Activated CD4-positive, alpha-beta T cell treated with anti-CD3 and anti-CD28 coated beads, Interleukin-2, amount 10 ng/mL, durations not matched to agents 24 days and 14 days (primary cell): ENCODE measurements around the gene TREM2. TPM values are rescaled to one million over a fixed set of nuclear protein-coding genes. Genes with fewer than 3 reads are reported as not detected.
"Not testable (repeated sequence)": the region's sequence is repeated elsewhere in the genome, so short reads cannot be mapped to it uniquely, and the experiment has no call there.

Experiments used
- DNase-seq: peaks from one replicate; pipeline ENCODE4 v3.0.0; 2022
- H3K27ac Mint-ChIP-seq: one replicate; pipeline ENCODE4 v1.8.0; 2022; ENCODE audit warnings: mild to moderate bottlenecking, mixed read lengths
- H3K27me3 Mint-ChIP-seq: one replicate; pipeline ENCODE4 v1.8.0; 2022; ENCODE audit warnings: mixed read lengths
- H3K36me3 Mint-ChIP-seq: one replicate; pipeline ENCODE4 v1.8.0; 2022; ENCODE audit warnings: low read depth, mild to moderate bottlenecking, mixed read lengths
- H3K4me1 Mint-ChIP-seq: one replicate; pipeline ENCODE4 v1.8.0; 2021; ENCODE audit warnings: mixed read lengths
- H3K4me3 Mint-ChIP-seq: one replicate; pipeline ENCODE4 v1.8.0; 2022; ENCODE audit warnings: mild to moderate bottlenecking, moderate library complexity, mixed read lengths
- H3K9me3 Mint-ChIP-seq: one replicate; pipeline ENCODE4 v1.8.0; 2021; ENCODE audit warnings: mixed read lengths
- intact Hi-C: fragments of 100-400 bp; cut with micrococcal nuclease; formaldehyde crosslinking; loops from one replicate; pipeline ENCODE4 v1.15.1; 2023
- total RNA-seq: library from RNA; stranded (reverse); gene quantifications from 2 replicates; pipeline ENCODE4 v1.2.3, GENCODE V29; 2022

The TREM2 gene
- total RNA-seq, 1 donor from 2014 or later: not detected

DNA sequence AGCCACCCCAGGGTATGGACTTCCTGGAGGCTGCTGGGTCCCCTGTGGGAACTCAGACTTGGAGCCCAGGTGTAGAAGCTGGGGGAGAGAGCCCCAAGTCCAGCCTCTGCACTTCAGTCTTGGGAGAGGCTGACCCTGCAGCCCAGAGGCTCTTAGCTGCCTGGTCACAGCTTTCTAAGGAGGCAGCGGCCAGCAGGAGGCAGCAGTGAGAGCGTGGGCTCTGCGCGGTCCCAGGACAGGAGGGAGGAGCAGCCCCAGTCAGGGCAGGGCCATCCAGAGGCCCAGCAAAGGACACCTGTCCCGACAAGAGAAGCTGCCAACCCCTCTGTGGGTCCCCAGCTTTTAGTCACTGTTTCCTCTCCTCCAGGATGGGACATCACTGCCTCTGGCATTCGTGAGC is 28.7 kb upstream of the TREM2 start:
- H3K9me3 Mint-ChIP-seq: no peaks in the 10 kb centered on the region
- peak; percentile 75 for DNase-seq
- intact Hi-C loops: no loop called here
- H3K27me3 Mint-ChIP-seq: no peaks in the 10 kb centered on the region
- no peak overlapping the region for H3K4me3 Mint-ChIP-seq
- peaks cover 40% of the 10 kb centered on the region for H3K36me3 Mint-ChIP-seq
- peak overlapping the region; percentile 10 for H3K27ac Mint-ChIP-seq
- peaks cover 29% of the 10 kb centered on the region for H3K4me1 Mint-ChIP-seq

DNA sequence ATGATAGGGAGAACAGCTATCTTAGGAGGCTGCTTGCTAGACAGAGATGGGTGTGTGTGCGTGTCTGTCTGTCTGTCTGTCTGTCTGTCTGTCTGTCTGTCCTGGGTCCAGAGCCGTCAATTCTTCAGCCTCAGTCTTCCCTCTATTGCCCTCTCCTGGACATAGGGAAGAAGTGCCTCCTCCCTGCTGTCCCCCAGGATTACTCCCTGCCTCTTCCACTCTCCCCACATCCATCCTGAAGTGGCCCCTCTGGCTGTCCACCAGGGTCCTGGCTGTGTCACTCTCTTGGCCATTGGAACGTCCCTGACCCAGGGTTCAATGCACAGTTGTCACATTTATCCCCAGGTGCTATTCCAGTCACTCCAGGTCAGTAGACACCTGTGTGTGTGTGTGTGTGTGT is 27.9 kb upstream of the TREM2 start:
- H3K27ac Mint-ChIP-seq: no peak overlapping the region
- H3K4me1 Mint-ChIP-seq: peaks cover 34% of the 10 kb centered on the region
- H3K4me3 Mint-ChIP-seq: no peak overlapping the region
- H3K27me3 Mint-ChIP-seq: no peaks in the 10 kb centered on the region
- DNase-seq: peak; percentile 32
- no peaks in the 10 kb centered on the region for H3K9me3 Mint-ChIP-seq
- peaks cover 37% of the 10 kb centered on the region for H3K36me3 Mint-ChIP-seq
- intact Hi-C loops: no loop called here

DNA sequence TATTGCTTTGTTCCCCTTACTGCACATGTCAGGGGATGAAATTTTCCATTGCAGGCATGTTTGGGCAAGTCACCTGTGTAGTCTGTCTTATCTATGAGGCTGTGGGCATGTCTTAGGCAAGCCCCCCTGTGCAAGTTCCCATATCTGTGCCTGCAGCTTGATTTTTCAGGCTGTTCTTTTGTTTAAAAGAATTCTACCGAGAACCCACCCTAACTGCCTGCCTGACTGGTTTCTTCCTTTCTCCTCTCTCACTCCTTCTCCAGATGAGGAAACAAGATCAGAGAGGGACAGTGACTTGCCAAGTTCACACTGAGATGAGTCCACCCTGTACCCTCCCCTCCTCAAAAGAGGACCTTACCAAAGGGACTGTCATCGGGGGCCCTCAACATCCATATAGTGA is 27.1 kb upstream of the TREM2 start:
- peak; percentile 48 for DNase-seq
- Mint-ChIP-seq H3K36me3 (peaks cover 31% of the 10 kb centered on the region), H3K4me1 (peaks cover 36% of the 10 kb centered on the region), H3K9me3 (no peaks in the 10 kb centered on the region), H3K27ac (no peak overlapping the region), H3K4me3 (no peak overlapping the region), H3K27me3 (no peaks in the 10 kb centered on the region)
- intact Hi-C loops: no loop called here

DNA sequence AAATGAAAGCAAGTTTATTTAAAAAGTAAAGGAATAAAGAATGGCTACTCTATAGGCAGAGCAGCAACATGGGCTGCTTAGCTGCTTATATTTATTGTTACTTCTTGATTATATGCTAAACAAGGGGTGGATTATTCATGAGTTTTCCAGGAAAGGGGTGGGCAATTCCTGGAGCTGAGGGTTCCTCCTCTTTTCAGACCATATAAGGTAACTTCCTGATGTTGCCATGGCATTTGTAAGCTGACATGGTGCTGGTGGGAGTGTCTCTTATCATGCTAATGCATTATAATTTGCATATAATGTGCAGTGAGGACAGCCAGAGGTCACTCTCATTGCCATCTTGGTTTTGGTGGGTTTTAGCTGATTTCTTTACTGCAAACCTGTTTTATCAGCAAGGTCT is 26.1 kb upstream of the TREM2 start:
- intact Hi-C loops, H3K4me3 Mint-ChIP-seq, H3K27me3 Mint-ChIP-seq, H3K9me3 Mint-ChIP-seq, H3K27ac Mint-ChIP-seq: not testable (repeated sequence)
- DNase-seq: peak; percentile 61
- peaks cover 22% of the 10 kb centered on the region for H3K36me3 Mint-ChIP-seq
- H3K4me1 Mint-ChIP-seq: peaks cover 31% of the 10 kb centered on the region

DNA sequence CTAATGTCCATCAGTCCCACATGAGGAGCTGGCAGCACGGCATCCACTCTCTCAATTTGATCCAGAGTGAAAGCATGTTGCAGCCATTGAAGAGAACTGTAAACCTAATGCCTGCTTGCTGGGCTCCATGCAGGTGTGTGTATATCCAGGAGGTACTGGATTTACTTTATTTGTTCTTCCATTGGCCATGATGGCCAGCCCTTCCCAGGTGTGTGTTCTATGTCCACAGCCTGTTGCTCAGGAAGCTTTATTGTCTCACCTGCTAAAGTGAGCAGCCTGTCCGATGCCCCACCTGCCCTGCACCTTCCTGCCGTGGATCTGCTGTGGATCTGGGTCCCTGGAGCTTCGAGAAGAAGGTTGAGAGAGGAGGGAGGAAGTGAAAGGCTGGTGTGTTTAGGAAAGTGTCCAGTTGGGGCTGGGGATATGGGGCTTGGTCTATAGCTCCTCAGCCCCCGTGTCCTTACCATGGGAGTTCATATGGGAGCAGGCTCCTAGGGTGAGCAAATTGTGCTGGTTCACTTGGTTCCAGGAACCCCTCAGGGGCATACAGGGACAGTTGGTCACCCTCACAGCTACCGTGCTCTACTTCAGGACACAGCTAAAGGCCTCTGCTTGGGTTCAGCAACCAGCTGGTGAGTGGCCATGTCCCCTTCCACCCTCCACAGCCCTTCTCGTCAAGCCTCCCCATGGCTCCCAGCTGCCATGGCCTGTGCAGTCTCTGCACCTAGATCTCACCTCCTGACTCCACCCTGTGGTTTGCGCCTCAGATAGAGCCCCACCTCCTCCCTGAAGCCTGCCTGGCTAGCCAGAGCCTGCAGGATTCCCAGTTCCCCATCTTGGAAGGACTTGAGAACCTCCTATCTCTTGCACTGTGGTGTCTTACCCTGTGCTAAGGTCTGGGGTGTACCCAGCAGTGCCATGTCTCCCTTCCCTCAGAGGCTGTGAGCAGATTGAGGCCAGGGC is 25.3 kb upstream of the TREM2 start:
- H3K27me3 Mint-ChIP-seq: no peaks in the 10 kb centered on the region
- peaks cover 18% of the 10 kb centered on the region for H3K36me3 Mint-ChIP-seq
- intact Hi-C loops: no loop called here
- H3K9me3 Mint-ChIP-seq: no peaks in the 10 kb centered on the region
- DNase-seq: peak; percentile 54
- H3K4me3 Mint-ChIP-seq: no peak overlapping the region
- no peak overlapping the region for H3K27ac Mint-ChIP-seq
- H3K4me1 Mint-ChIP-seq: peaks cover 28% of the 10 kb centered on the region

DNA sequence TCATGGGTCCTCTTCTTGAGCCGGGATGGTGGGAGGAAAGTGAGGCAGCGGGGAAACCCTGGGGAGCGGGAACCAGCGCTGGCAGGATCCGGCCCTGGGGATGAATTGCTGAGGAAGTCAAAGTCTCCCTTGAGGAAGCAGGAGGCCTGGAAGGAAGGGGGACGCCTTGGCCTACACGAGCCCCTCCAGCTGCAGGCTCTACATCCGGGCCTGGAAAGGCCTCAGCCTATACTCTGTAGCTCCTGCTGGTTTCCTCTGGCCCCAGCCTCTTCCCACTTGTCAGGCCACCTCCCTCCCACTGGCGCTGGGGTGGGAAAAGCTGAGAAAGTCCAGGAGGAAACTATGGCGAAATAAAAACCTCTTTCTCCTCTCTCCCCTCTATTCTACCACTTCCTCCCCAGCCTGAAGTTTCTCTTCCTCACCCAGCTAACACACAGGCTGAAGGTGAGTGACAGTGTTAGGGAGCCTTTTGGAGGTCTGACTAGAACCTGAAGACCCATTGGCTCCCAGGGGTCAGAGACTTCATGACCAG is 23.2 kb upstream of the TREM2 start:
- Mint-ChIP-seq H3K27me3 (peaks cover 2% of the 10 kb centered on the region), H3K9me3 (no peaks in the 10 kb centered on the region), H3K4me3 (no peak overlapping the region), H3K27ac (no peak overlapping the region), H3K36me3 (peaks cover 14% of the 10 kb centered on the region), H3K4me1 (peaks cover 39% of the 10 kb centered on the region)
- intact Hi-C loops: no loop called here
- no peak for DNase-seq

DNA sequence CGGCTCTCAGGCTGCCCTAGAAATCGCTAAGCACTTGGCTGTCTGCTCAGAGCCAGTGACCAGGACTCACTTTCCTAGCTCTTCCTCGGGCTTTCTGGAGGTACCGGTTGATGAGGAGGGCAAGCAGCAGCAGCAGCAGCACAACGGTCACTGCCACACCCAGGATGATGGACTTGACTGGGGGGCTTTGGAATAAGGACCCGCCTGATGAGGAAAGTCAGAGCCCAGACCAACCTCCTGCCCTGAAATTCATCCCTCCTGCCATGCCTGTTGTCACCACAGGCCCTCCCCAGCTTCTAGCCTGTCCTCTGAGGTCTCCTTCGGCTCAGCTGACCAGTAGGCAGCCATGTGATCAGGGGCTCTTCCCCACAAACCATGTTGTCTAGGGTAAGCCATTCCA is 21.8 kb upstream of the TREM2 start:
- Mint-ChIP-seq H3K27me3 (peaks cover 2% of the 10 kb centered on the region), H3K9me3 (no peaks in the 10 kb centered on the region), H3K4me3 (no peak overlapping the region), H3K4me1 (peaks cover 39% of the 10 kb centered on the region), H3K27ac (no peak overlapping the region), H3K36me3 (peaks cover 4% of the 10 kb centered on the region)
- DNase-seq: no peak
- intact Hi-C loops: loop anchor here (5.0 kb wide), 1 partner anchor 112 kb away; the partner anchor contains the start of genes NFYA and OARD1

DNA sequence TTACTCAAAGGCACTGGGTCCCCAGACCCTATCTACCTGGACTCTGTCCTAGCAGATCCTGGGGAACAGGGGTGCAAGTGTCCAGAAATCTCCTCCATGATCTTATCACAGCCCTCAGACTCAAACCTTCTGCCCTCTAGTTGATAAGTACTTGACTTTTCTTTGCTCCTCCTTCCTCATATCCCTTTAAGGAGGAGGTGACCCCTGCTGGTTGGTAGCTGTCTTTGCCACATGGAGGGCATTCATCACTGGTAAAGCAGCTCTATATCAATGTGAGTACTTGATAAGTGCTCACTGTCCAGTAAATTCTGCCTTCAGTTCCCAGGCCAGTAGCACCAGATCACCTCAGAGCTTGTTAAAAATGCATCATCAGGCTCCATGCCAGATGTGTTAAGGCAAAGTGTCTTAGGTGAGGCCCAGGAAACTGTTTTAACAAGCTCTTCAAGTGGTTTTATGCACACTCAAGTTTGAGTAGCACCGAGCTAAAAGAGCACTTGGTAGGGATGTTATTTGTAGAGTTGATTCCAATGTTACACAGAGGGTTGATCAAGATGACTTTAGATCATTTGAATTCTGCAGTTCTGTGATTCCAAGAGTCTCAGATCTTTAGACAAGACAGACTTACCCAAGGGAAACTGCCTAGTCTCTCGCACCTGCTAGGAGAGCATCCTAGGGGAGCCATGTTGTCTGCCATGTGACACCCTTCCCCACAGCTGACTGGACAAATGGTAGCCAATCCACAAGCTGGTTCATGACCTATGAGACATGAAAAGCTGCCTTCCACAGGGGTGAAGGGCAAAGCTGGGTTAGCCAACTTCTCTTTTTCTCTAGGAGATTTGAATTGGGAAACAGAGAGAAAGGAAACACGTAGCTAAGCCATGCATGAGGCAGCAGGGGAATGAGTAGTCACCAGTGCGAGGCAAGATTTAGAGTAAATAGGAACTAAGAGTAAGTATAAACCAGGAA is 19.4 kb upstream of the TREM2 start:
- intact Hi-C loops: loop anchor here (2.0 to 5.0 kb wide), 2 partner anchors 90 to 110 kb away; partner anchors contain the start of genes NFYA and OARD1
- Mint-ChIP-seq H3K4me3 (no peak overlapping the region), H3K36me3 (no peaks in the 10 kb centered on the region)

DNA sequence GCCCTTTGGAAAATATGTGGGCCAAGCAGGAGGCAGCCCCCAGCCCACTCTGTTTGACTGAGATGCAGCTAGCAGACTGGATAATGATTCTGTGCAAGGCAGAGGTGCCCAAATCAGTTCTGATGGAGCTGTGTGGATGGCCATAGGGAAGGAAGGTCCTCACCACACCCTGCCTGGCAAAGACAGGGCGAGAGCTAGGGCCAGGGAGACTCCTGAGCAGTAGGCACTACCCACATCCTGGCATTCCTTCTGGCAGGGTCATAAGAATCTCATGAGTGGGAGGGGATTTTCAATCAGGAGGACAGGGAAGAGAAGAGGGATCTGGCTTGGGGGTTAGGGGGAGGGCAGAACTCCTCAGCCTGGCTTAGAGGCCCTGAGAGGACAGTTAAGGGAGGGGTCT is 18.6 kb upstream of the TREM2 start:
- peaks cover 9% of the 10 kb centered on the region for H3K27me3 Mint-ChIP-seq
- no peak overlapping the region for H3K4me3 Mint-ChIP-seq
- intact Hi-C loops: loop anchor here (5.0 kb wide), 1 partner anchor 109 kb away; the partner anchor contains the start of genes NFYA and OARD1
- DNase-seq: no peak
- no peak overlapping the region for H3K27ac Mint-ChIP-seq
- H3K4me1 Mint-ChIP-seq: peaks cover 23% of the 10 kb centered on the region
- no peaks in the 10 kb centered on the region for H3K9me3 Mint-ChIP-seq
- no peaks in the 10 kb centered on the region for H3K36me3 Mint-ChIP-seq

More for the DNA sequence above, 19.4 kb upstream of the TREM2 start:
- peaks cover 28% of the 10 kb centered on the region for H3K4me1 Mint-ChIP-seq
- DNase-seq: peak; percentile 87
- no peak overlapping the region for H3K27ac Mint-ChIP-seq
- no peaks in the 10 kb centered on the region for H3K9me3 Mint-ChIP-seq
- peaks cover 5% of the 10 kb centered on the region for H3K27me3 Mint-ChIP-seq

DNA sequence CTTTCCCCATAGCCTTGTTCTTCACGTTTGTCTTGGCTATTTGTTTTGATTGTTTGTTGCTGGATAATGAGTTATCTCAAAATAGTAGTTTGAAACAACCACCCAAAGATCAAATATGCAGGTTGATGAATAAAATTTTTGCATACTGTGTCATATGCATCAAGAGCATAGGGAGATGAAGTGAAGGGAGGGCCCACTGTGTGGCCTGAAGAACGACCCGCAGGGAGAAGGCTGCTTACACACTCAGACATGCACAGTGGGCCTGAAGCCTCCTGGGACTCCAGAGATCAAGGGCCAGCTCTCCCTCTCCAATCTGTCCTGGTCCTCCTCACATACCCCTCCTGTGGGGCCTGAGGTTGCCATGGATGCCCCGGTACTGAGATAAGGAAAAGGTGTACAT is 16.2 kb upstream of the TREM2 start:
- Mint-ChIP-seq H3K4me3 (no peak overlapping the region), H3K4me1 (peaks cover 10% of the 10 kb centered on the region), H3K27ac (no peak overlapping the region), H3K9me3 (no peaks in the 10 kb centered on the region), H3K36me3 (no peaks in the 10 kb centered on the region), H3K27me3 (peaks cover 21% of the 10 kb centered on the region)
- intact Hi-C loops: no loop called here
- DNase-seq: no peak

DNA sequence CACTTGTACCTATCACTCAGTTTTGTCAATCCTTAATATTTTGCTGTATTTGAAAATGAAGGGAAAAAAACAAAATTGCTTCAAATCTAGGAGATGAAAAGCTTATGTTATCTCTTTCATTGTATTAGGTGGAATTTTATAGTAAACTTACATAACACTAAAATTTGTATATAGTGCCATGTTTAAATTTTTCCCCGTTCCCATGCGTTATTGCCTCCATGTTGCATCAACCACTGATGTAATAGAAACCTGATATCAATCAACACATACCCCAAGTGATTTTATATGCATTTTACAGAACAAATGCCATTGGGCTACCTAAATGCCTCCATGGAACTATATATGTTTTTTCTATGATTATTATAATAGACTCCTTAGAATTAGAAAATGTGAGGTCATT is 14.8 kb upstream of the TREM2 start:
- Mint-ChIP-seq H3K9me3 (no peaks in the 10 kb centered on the region), H3K27me3 (peaks cover 23% of the 10 kb centered on the region), H3K4me3 (no peak overlapping the region), H3K4me1 (peaks cover 9% of the 10 kb centered on the region), H3K27ac (no peak overlapping the region), H3K36me3 (no peaks in the 10 kb centered on the region)
- intact Hi-C loops: no loop called here
- no peak for DNase-seq

DNA sequence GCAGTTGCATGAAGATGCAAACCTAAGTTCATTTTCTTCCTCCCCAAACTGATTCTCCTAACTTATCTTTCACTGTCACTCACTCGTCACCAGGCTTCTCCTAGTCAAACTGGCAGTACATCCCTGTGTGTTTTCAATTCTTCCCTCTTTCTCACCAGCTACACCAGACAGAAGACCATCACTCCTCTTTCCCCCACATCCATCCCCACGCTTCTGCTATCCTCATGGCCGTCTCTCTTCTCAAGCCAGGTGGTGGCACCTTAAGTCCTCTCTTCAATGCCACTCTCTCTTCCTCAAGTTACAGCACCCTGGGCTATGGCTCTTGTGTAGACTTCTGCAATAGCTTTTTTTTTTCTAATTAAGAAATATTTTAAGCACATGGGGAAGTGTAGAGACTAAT is 14.4 kb upstream of the TREM2 start:
- H3K9me3 Mint-ChIP-seq: no peaks in the 10 kb centered on the region
- no peak overlapping the region for H3K27ac Mint-ChIP-seq
- H3K36me3 Mint-ChIP-seq: no peaks in the 10 kb centered on the region
- DNase-seq: no peak
- H3K27me3 Mint-ChIP-seq: peaks cover 22% of the 10 kb centered on the region
- intact Hi-C loops: no loop called here
- no peak overlapping the region for H3K4me3 Mint-ChIP-seq
- H3K4me1 Mint-ChIP-seq: peaks cover 7% of the 10 kb centered on the region

DNA sequence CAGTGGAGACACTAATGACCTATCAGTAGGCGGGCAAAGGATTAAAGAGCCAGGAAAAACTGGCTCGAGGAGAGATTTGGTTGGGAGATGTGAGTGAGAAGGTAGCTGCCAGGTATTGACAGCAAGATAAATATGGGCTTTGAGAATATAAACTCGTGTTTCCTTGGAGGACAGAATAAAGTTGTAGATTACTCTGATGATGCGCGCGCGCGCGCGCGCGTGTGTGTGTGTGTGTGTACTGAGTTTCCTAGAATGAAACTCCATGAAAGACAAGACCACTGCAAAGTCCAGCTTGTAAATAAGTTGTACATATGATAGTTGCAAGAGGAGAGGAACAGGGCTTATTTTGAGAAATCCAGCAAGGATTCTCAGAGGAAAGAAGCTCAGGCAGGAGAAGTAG is 13.3 kb upstream of the TREM2 start:
- Mint-ChIP-seq H3K4me1 (no peaks in the 10 kb centered on the region), H3K9me3 (no peaks in the 10 kb centered on the region), H3K4me3 (no peak overlapping the region), H3K27ac (no peak overlapping the region), H3K36me3 (no peaks in the 10 kb centered on the region), H3K27me3 (peaks cover 22% of the 10 kb centered on the region)
- intact Hi-C loops: no loop called here
- DNase-seq: no peak
